Panc1 (cell line): ENCODE measurements around the gene TRIO. TPM values are rescaled to one million over a fixed set of nuclear protein-coding genes. Genes with fewer than 3 reads are reported as not detected.

Experiments used
- ATAC-seq: fragments of 200-7000 bp; cut with Tn5 transposase; 2 replicates; pipeline ENCODE4 v1.9.1; 2020; ENCODE audit warnings: mild to moderate bottlenecking, moderate library complexity
- BruUV-seq: library from RNA; stranded (reverse); fragments of 400-500 nt; replicated peaks from 2 replicates; lab custom pipeline; 2021; lab: Mats Ljungman, UMichigan
- CTCF ChIA-PET: fragments of 300-600 bp; sonication (Branson Sonifier 250); formaldehyde crosslinking; loops from one replicate; lab custom pipeline; 2022; ENCODE audit warnings: antibody characterized with exemption; lab: Charles Lee
- POLR2A ChIA-PET: fragments of 300-600 bp; sonication (Branson Sonifier 250); formaldehyde crosslinking; loops from one replicate; lab custom pipeline; 2022; ENCODE audit warnings: antibody characterized with exemption; lab: Charles Lee
- DNase-seq: peaks from one replicate; pipeline ENCODE4 v3.0.0-alpha.2; 2010; ENCODE audit warnings: low read depth, low spot score
- H3K27ac ChIP-seq: 2 replicates; pipeline ENCODE4 v1.5.1; 2011; ENCODE audit warnings: mild to moderate bottlenecking, low read length, inconsistent platforms
- H3K27me3 ChIP-seq: fragments of 200-500 bp; sonication (Bioruptor generic); 2 replicates; pipeline ENCODE4 v1.6.0; 2014; ENCODE audit warnings: low read length, inconsistent platforms; ENCODE audit not compliant: control insufficient read depth, insufficient read depth
- H3K36me3 ChIP-seq: fragments of 200-500 bp; sonication (Bioruptor generic); 2 replicates; pipeline ENCODE4 v1.5.1; 2014; ENCODE audit warnings: inconsistent platforms, mild to moderate bottlenecking, low read length, moderate library complexity; ENCODE audit not compliant: control insufficient read depth, insufficient read depth
- H3K4me1 ChIP-seq: 2 replicates; pipeline ENCODE4 v1.5.1; 2011; ENCODE audit warnings: inconsistent platforms, mild to moderate bottlenecking, low read length, moderate library complexity; ENCODE audit not compliant: control insufficient read depth, insufficient read depth
- H3K4me3 ChIP-seq, 2 experiments: 2 replicates each; pipeline ENCODE4 v1.5.1; 2011 to 2012; ENCODE audit warnings: low read depth in 2 of 2, low read length in 2 of 2, mild to moderate bottlenecking in 2 of 2, inconsistent platforms in 1 of 2, moderate library complexity in 1 of 2
- H3K9me3 ChIP-seq: fragments of 200-500 bp; sonication (Bioruptor generic); 2 replicates; pipeline ENCODE4 v1.5.1; 2014; ENCODE audit warnings: low read depth, mild to moderate bottlenecking, inconsistent platforms, low read length, moderate library complexity; ENCODE audit not compliant: control insufficient read depth, insufficient read depth
- POLR2AphosphoS5 ChIP-seq: IDR thresholded peaks from 2 replicates; pipeline ENCODE4 v1.6.1; 2012; ENCODE audit warnings: mild to moderate bottlenecking, low read depth, low read length, moderate library complexity
- SIN3A ChIP-seq: IDR thresholded peaks from 2 replicates; pipeline ENCODE4 v1.6.1; 2012; ENCODE audit warnings: low read depth, mild to moderate bottlenecking, low read length, moderate library complexity, borderline replicate concordance; ENCODE audit not compliant: insufficient read depth
- TCF7L2 ChIP-seq: IDR thresholded peaks from 2 replicates; pipeline ENCODE4 v1.6.1; 2011; ENCODE audit warnings: mild to moderate bottlenecking, low read depth, low read length, inconsistent platforms
- in situ Hi-C: cut with HindIII; loops from 2 replicates; pipeline ENCODE4 v1.10.0; 2016; ENCODE audit warnings: low sequenced_read_pairs, low pct_unique_long_range_greater_than_20kb
- intact Hi-C: fragments of 100-400 bp; cut with micrococcal nuclease; formaldehyde crosslinking; loops from one replicate; pipeline ENCODE4 v1.10.0; 2022; ENCODE audit not compliant: unreplicated experiment
- total RNA-seq: library from RNA; stranded (reverse); gene quantifications from one replicate; pipeline ENCODE4 v1.2.1, GENCODE V29; 2021; ENCODE audit not compliant: unreplicated experiment
- TF ChIP-seq, protein P1 (sequence below), 2 experiments: IDR thresholded peaks; 2 replicates each; pipeline ENCODE4 v1.6.1; 2011 to 2012; ENCODE audit warnings: low read depth in 2 of 2, control low read depth in 1 of 2, low read length in 1 of 2, mild to moderate bottlenecking in 1 of 2, moderate library complexity in 1 of 2; ENCODE audit not compliant: insufficient read depth in 1 of 2
- TF ChIP-seq, protein P2 (sequence below): fragments of 450-650 bp; IDR thresholded peaks from 2 replicates; pipeline ENCODE4 v1.5.1; 2017; ENCODE audit warnings: mild to moderate bottlenecking

The TRIO gene
- total RNA-seq, 1 experiment from 2014 or later = 349 TPM

DNA sequence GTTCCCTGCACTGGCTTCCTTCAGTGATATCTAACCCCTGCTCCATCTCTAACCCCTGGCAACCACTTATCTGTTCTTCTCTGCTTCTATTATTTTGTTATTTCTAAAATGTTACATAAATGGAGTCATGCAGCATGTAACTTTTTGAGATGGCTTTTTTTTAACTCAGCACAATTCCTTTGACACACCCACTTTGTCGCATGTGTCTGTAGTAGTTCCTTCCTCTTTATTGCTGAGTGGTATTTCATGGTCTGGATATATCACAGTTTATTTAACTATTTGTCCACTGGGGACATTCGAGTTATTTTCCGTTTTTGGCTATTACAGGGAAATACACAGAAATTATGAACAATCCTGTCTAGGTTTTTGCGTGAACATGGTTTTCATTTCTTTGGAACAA is 200.2 kb downstream of the TRIO start:
- ChIA-PET CTCF (no interaction called here), POLR2A (no interaction called here)
- intact Hi-C loops = no loop called here

DNA sequence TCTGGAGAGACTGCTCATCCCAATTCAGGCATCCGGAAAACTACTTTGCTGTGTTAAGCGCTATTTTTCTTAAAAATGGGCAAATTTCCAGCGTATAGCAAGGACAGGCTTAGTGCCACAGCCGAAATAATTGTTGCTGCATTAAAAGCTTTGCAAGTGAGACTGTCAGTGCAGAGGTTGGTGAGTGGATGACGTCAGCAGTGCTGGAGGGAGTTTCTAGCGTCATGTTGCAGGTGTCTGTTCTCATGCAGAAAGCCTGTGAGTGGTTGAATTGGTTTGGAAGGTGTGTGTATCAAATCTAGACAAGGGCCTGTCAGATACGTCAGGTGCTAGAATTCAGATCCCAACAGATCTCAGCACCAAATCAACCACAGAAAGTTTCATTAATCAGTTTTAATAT is 204.4 kb downstream of the TRIO start:
- Histone ChIP-seq H3K36me3 (peaks cover 36% of the 10 kb centered on the region), H3K9me3 (no peaks in the 10 kb centered on the region), H3K27me3 (no peaks in the 10 kb centered on the region), H3K4me1 (peaks cover 10% of the 10 kb centered on the region), H3K27ac (no peak overlapping the region), H3K4me3 (no peak overlapping the region)
- CTCF ChIA-PET = no interaction called here
- no peak for DNase-seq
- TF ChIP-seq, protein P1, sequence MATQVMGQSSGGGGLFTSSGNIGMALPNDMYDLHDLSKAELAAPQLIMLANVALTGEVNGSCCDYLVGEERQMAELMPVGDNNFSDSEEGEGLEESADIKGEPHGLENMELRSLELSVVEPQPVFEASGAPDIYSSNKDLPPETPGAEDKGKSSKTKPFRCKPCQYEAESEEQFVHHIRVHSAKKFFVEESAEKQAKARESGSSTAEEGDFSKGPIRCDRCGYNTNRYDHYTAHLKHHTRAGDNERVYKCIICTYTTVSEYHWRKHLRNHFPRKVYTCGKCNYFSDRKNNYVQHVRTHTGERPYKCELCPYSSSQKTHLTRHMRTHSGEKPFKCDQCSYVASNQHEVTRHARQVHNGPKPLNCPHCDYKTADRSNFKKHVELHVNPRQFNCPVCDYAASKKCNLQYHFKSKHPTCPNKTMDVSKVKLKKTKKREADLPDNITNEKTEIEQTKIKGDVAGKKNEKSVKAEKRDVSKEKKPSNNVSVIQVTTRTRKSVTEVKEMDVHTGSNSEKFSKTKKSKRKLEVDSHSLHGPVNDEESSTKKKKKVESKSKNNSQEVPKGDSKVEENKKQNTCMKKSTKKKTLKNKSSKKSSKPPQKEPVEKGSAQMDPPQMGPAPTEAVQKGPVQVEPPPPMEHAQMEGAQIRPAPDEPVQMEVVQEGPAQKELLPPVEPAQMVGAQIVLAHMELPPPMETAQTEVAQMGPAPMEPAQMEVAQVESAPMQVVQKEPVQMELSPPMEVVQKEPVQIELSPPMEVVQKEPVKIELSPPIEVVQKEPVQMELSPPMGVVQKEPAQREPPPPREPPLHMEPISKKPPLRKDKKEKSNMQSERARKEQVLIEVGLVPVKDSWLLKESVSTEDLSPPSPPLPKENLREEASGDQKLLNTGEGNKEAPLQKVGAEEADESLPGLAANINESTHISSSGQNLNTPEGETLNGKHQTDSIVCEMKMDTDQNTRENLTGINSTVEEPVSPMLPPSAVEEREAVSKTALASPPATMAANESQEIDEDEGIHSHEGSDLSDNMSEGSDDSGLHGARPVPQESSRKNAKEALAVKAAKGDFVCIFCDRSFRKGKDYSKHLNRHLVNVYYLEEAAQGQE (IDR thresholded peaks at IDR 0.05; ENCODE audit: insufficient read depth in 1 of 2, low read depth in 2 of 2, low read length in 1 of 2) = no peak
- no peak for TF ChIP-seq SIN3A
- no peak for TF ChIP-seq TCF7L2
- no peak; the same call in 1 of the 2 replicates for TF ChIP-seq POLR2AphosphoS5
- TF ChIP-seq, protein P2, sequence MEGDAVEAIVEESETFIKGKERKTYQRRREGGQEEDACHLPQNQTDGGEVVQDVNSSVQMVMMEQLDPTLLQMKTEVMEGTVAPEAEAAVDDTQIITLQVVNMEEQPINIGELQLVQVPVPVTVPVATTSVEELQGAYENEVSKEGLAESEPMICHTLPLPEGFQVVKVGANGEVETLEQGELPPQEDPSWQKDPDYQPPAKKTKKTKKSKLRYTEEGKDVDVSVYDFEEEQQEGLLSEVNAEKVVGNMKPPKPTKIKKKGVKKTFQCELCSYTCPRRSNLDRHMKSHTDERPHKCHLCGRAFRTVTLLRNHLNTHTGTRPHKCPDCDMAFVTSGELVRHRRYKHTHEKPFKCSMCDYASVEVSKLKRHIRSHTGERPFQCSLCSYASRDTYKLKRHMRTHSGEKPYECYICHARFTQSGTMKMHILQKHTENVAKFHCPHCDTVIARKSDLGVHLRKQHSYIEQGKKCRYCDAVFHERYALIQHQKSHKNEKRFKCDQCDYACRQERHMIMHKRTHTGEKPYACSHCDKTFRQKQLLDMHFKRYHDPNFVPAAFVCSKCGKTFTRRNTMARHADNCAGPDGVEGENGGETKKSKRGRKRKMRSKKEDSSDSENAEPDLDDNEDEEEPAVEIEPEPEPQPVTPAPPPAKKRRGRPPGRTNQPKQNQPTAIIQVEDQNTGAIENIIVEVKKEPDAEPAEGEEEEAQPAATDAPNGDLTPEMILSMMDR = no peak
- intact Hi-C loops = no loop called here
- in situ Hi-C loops = no loop called here
- ATAC-seq = no peak
- POLR2A ChIA-PET = no interaction called here
- BruUV-seq = no TSS peak

More for the DNA sequence above, 200.2 kb downstream of the TRIO start:
- no TSS peak for BruUV-seq
- TF ChIP-seq POLR2AphosphoS5 = no peak
- TF ChIP-seq SIN3A = no peak
- TF ChIP-seq, protein P2 = no peak
- TF ChIP-seq, protein P1 (IDR thresholded peaks at IDR 0.05; ENCODE audit: insufficient read depth in 1 of 2, low read depth in 2 of 2, low read length in 1 of 2) = no peak
- TF ChIP-seq TCF7L2 = no peak
- Histone ChIP-seq H3K27me3 (no peaks in the 10 kb centered on the region), H3K27ac (no peak overlapping the region), H3K4me3 (no peak overlapping the region), H3K4me1 (peaks cover 18% of the 10 kb centered on the region), H3K36me3 (peaks cover 38% of the 10 kb centered on the region), H3K9me3 (no peaks in the 10 kb centered on the region)
- in situ Hi-C loops = no loop called here
- DNase-seq (no peak), ATAC-seq (no peak)
